ENCODE data around the gene MIA3.

The MIA3 gene

GRCh38 chr1:222617367-222617951 lies 438 bp upstream of the MIA3 start:
- DNase-seq = peak in 50 of 51 donors; percentile 46 to 96 (median 88)

- peak in 22 of 51 donors; percentile 6 to 58 (median 23) for DNase-seq
Measured at GRCh38 chr1:222618880-222619596, 1.1 kb downstream of the MIA3 start.

GRCh38 chr1:222620566-222620965 lies 2.7 kb downstream of the MIA3 start:
- no peak for DNase-seq

GRCh38 chr1:222622765-222623164 lies 4.9 kb downstream of the MIA3 start:
- DNase-seq = no peak

- no peak for DNase-seq
Measured at GRCh38 chr1:222623458-222623857, 5.6 kb downstream of the MIA3 start.

- no peak for DNase-seq
Measured at GRCh38 chr1:222624214-222624613, 6.3 kb downstream of the MIA3 start.

GRCh38 chr1:222627232-222627631 lies 9.3 kb downstream of the MIA3 start:
- DNase-seq = peak in 1 of 51 donors; percentile 29

- DNase-seq = no peak
Measured at GRCh38 chr1:222629921-222630535, 12.1 kb downstream of the MIA3 start.

GRCh38 chr1:222631611-222632208 lies 13.8 kb downstream of the MIA3 start:
- DNase-seq = no peak

GRCh38 chr1:222632749-222633148 lies 14.9 kb downstream of the MIA3 start:
- no peak for DNase-seq

- DNase-seq = peak in 20 of 51 donors; percentile 1 to 79 (median 30)
Measured at GRCh38 chr1:222634180-222635013, 16.5 kb downstream of the MIA3 start.

- no peak for DNase-seq
Measured at GRCh38 chr1:222641269-222641948, 23.5 kb downstream of the MIA3 start.

GRCh38 chr1:222642468-222642867 lies 24.6 kb downstream of the MIA3 start:
- DNase-seq = no peak

GRCh38 chr1:222643606-222643937 lies 25.7 kb downstream of the MIA3 start:
- no peak for DNase-seq

- DNase-seq = peak; percentile 54 to 97 (median 92)
Measured at GRCh38 chr1:222643938-222644635, 26.2 kb downstream of the MIA3 start.

- DNase-seq = no peak
Measured at GRCh38 chr1:222644636-222644980, 26.7 kb downstream of the MIA3 start.

GRCh38 chr1:222652676-222653075 lies 34.8 kb downstream of the MIA3 start:
- DNase-seq = no peak

GRCh38 chr1:222653178-222653827 lies 35.4 kb downstream of the MIA3 start:
- DNase-seq = no peak

GRCh38 chr1:222654849-222655248 lies 37.0 kb downstream of the MIA3 start:
- DNase-seq = peak in 7 of 51 donors; percentile 1 to 17 (median 6)
